ENCODE data around the gene RNF144A. TPM values are rescaled to one million over a fixed set of nuclear protein-coding genes. Genes with fewer than 3 reads are reported as not detected.
A peak's percentile ranks its signal among the peaks of the same experiment; 100 is the strongest.

Gene RNF144A
- total and polyA plus RNA-seq, 2 of the 13 experiments (the other 11 are each of a cell fraction or from before 2014, with no cell fraction given), result 13.9 to 16.5 TPM

DNA sequence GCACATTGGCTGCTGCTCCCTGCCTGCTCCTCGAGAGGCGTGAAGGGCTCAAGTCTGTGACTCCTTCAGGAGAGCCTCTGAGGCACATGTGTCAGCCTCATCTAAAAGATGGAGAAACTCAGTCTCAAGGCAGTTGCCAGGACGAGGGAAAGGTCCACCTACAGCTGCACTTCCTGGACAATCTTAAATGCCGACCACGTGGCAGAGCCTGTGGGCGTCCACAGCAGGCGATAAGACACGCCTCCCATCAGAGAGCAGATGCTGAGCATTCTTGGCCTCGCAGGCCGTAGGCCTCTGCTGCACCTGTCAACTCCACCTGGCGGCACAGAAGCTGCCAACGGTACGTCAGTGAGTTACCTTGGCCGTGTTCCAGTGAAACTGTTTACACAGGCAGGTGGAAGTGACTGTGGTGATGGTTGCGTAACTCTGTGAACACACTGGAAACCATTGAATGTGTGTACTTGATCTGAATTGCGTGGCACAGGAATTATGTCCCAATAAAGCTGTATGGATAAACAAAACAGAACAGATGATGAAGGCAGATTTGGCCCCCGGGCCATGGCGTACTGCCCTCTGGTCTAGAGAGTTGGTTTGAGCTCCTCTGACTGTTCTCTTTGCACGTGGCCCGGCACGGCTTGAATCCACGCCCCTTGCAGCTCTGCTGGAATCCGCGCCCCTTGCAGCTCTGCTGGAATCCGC is 114.5 kb downstream of the RNF144A start (continued):
- TF ChIP-seq ZNF264 (CRISPR knock-in tag; IDR thresholded peaks at IDR 0.05) (peak; percentile 93), KDM5B (CRISPR knock-in tag; IDR thresholded peaks at IDR 0.05; ENCODE audit: borderline replicate concordance) (peak; percentile 63; the same call in 1 of the 2 replicates), ZSCAN31 (CRISPR knock-in tag; IDR thresholded peaks at IDR 0.05; ENCODE audit: low read depth) (peak; percentile 87), ZNF598 (CRISPR knock-in tag; IDR thresholded peaks at IDR 0.05; ENCODE audit: borderline replicate concordance) (peak; percentile 92; the same call in 1 of the 2 replicates), SKI (IDR thresholded peaks at IDR 0.05; ENCODE audit: partially characterized antibody) (peak; percentile 73), SMAD3 (CRISPR knock-in tag; IDR thresholded peaks at IDR 0.05) (peak; percentile 91), MED1 (CRISPR knock-in tag; IDR thresholded peaks at IDR 0.05) (peak; percentile 86), PRPF4 (IDR thresholded peaks at IDR 0.05; ENCODE audit: low read depth, low read length, poor library complexity, severe bottlenecking) (no peak), IKZF1 (IDR thresholded peaks at IDR 0.05) (no peak), ETV5 (CRISPR knock-in tag; IDR thresholded peaks at IDR 0.05; ENCODE audit: borderline replicate concordance) (peak; percentile 89; the same call in 1 of the 2 replicates), TRIM24 (CRISPR knock-in tag; IDR thresholded peaks at IDR 0.05) (peak; percentile 91), PPARG (CRISPR knock-in tag; conservative IDR thresholded peaks at IDR 0.05) (peak; percentile 77), FOXM1 (CRISPR knock-in tag; IDR thresholded peaks at IDR 0.05) (no peak), ZNF816 (CRISPR knock-in tag; IDR thresholded peaks at IDR 0.05; ENCODE audit: borderline replicate concordance) (peak; percentile 52; the same call in 1 of the 2 replicates)
- TF ChIP-seq, protein P1, sequence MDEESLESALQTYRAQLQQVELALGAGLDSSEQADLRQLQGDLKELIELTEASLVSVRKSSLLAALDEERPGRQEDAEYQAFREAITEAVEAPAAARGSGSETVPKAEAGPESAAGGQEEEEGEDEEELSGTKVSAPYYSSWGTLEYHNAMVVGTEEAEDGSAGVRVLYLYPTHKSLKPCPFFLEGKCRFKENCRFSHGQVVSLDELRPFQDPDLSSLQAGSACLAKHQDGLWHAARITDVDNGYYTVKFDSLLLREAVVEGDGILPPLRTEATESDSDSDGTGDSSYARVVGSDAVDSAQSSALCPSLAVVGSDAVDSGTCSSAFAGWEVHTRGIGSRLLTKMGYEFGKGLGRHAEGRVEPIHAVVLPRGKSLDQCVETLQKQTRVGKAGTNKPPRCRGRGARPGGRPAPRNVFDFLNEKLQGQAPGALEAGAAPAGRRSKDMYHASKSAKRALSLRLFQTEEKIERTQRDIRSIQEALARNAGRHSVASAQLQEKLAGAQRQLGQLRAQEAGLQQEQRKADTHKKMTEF (CRISPR knock-in tag; IDR thresholded peaks at IDR 0.05), result peak; percentile 90
- TF ChIP-seq, protein P2, sequence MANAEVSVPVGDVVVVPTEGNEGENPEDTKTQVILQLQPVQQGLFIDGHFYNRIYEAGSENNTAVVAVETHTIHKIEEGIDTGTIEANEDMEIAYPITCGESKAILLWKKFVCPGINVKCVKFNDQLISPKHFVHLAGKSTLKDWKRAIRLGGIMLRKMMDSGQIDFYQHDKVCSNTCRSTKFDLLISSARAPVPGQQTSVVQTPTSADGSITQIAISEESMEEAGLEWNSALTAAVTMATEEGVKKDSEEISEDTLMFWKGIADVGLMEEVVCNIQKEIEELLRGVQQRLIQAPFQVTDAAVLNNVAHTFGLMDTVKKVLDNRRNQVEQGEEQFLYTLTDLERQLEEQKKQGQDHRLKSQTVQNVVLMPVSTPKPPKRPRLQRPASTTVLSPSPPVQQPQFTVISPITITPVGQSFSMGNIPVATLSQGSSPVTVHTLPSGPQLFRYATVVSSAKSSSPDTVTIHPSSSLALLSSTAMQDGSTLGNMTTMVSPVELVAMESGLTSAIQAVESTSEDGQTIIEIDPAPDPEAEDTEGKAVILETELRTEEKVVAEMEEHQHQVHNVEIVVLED (CRISPR knock-in tag; IDR thresholded peaks at IDR 0.05; ENCODE audit: borderline replicate concordance), result peak; percentile 68; the same call in 1 of the 2 replicates
- TF ChIP-seq, protein P3, sequence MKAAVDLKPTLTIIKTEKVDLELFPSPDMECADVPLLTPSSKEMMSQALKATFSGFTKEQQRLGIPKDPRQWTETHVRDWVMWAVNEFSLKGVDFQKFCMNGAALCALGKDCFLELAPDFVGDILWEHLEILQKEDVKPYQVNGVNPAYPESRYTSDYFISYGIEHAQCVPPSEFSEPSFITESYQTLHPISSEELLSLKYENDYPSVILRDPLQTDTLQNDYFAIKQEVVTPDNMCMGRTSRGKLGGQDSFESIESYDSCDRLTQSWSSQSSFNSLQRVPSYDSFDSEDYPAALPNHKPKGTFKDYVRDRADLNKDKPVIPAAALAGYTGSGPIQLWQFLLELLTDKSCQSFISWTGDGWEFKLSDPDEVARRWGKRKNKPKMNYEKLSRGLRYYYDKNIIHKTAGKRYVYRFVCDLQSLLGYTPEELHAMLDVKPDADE (CRISPR knock-in tag; IDR thresholded peaks at IDR 0.05), result no peak
- TF ChIP-seq, protein P4, sequence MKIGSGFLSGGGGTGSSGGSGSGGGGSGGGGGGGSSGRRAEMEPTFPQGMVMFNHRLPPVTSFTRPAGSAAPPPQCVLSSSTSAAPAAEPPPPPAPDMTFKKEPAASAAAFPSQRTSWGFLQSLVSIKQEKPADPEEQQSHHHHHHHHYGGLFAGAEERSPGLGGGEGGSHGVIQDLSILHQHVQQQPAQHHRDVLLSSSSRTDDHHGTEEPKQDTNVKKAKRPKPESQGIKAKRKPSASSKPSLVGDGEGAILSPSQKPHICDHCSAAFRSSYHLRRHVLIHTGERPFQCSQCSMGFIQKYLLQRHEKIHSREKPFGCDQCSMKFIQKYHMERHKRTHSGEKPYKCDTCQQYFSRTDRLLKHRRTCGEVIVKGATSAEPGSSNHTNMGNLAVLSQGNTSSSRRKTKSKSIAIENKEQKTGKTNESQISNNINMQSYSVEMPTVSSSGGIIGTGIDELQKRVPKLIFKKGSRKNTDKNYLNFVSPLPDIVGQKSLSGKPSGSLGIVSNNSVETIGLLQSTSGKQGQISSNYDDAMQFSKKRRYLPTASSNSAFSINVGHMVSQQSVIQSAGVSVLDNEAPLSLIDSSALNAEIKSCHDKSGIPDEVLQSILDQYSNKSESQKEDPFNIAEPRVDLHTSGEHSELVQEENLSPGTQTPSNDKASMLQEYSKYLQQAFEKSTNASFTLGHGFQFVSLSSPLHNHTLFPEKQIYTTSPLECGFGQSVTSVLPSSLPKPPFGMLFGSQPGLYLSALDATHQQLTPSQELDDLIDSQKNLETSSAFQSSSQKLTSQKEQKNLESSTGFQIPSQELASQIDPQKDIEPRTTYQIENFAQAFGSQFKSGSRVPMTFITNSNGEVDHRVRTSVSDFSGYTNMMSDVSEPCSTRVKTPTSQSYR (CRISPR knock-in tag; IDR thresholded peaks at IDR 0.05; ENCODE audit: borderline replicate concordance), result peak; percentile 54; the same call in 1 of the 2 replicates
- TF ChIP-seq, protein P5, sequence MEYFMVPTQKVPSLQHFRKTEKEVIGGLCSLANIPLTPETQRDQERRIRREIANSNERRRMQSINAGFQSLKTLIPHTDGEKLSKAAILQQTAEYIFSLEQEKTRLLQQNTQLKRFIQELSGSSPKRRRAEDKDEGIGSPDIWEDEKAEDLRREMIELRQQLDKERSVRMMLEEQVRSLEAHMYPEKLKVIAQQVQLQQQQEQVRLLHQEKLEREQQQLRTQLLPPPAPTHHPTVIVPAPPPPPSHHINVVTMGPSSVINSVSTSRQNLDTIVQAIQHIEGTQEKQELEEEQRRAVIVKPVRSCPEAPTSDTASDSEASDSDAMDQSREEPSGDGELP (IDR thresholded peaks at IDR 0.05; ENCODE audit: borderline replicate concordance, low read depth), result peak; percentile 92; the same call in 1 of the 2 replicates
- TF ChIP-seq, protein P6, sequence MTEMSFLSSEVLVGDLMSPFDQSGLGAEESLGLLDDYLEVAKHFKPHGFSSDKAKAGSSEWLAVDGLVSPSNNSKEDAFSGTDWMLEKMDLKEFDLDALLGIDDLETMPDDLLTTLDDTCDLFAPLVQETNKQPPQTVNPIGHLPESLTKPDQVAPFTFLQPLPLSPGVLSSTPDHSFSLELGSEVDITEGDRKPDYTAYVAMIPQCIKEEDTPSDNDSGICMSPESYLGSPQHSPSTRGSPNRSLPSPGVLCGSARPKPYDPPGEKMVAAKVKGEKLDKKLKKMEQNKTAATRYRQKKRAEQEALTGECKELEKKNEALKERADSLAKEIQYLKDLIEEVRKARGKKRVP (CRISPR knock-in tag; IDR thresholded peaks at IDR 0.05), result peak in 1 of 2 experiments; percentile 90; a peak in 2 of 4 replicates

All from HepG2 (cell line).